ENCODE measurements around the gene SBNO2.

Gene SBNO2

GRCh38 chr19:1151917-1152587 lies 22.0 kb downstream of the SBNO2 start:
- in situ Hi-C loops (cut with MboI; ENCODE audit: low sequenced_read_pairs, unreplicated experiment) = no loop called here
- TF ChIP-seq CTCF (IDR thresholded peaks at IDR 0.05; ENCODE audit: borderline replicate concordance, control extremely low read depth, extremely low read depth, insufficient read depth, missing control alignments) = no peak
- no peak for DNase-seq (ENCODE audit: low spot score)

- TF ChIP-seq CTCF (IDR thresholded peaks at IDR 0.05; ENCODE audit: borderline replicate concordance, control extremely low read depth, extremely low read depth, insufficient read depth, missing control alignments) = no peak
- no peak for DNase-seq (ENCODE audit: low spot score)
- in situ Hi-C loops (cut with MboI; ENCODE audit: low sequenced_read_pairs, unreplicated experiment) = no loop called here
Observed at GRCh38 chr19:1151037-1151724, 22.9 kb downstream of the SBNO2 start.

GRCh38 chr19:1150333-1151036 lies 23.6 kb downstream of the SBNO2 start:
- no peak for TF ChIP-seq CTCF (IDR thresholded peaks at IDR 0.05; ENCODE audit: borderline replicate concordance, control extremely low read depth, extremely low read depth, insufficient read depth, missing control alignments)
- DNase-seq (ENCODE audit: low spot score) = no peak
- in situ Hi-C loops (cut with MboI; ENCODE audit: low sequenced_read_pairs, unreplicated experiment) = no loop called here

GRCh38 chr19:1149259-1150045 lies 24.6 kb downstream of the SBNO2 start:
- in situ Hi-C loops (cut with MboI; ENCODE audit: low sequenced_read_pairs, unreplicated experiment) = no loop called here
- TF ChIP-seq CTCF (IDR thresholded peaks at IDR 0.05; ENCODE audit: borderline replicate concordance, control extremely low read depth, extremely low read depth, insufficient read depth, missing control alignments) = no peak

GRCh38 chr19:1147934-1148549 lies 26.0 kb downstream of the SBNO2 start:
- in situ Hi-C loops (cut with MboI; ENCODE audit: low sequenced_read_pairs, unreplicated experiment) = no loop called here
- TF ChIP-seq CTCF (IDR thresholded peaks at IDR 0.05; ENCODE audit: borderline replicate concordance, control extremely low read depth, extremely low read depth, insufficient read depth, missing control alignments) = no peak

More at GRCh38 chr19:1149259-1150045, 24.6 kb downstream of the SBNO2 start:
- DNase-seq (ENCODE audit: low spot score) = no peak

More at GRCh38 chr19:1147934-1148549, 26.0 kb downstream of the SBNO2 start:
- no peak for DNase-seq (ENCODE audit: low spot score)
